Measurements from ENCODE around the gene EHD2. TPM values are rescaled to one million over a fixed set of nuclear protein-coding genes. Genes with fewer than 3 reads are reported as not detected.
"Not testable (repeated sequence)": the region's sequence is repeated elsewhere in the genome, so short reads cannot be mapped to it uniquely, and the experiment has no call there.

The EHD2 gene
- polyA plus RNA-seq (ENCODE audit: insufficient read length in 4 of 4): 10 to 100 TPM; 28.4 to 44.3 (median 35.6) TPM

- no peak for DNase-seq (ENCODE audit: low read depth in 4 of 4, low spot score in 2 of 4)
Measured at GRCh38 chr19:47713046-47714021, at the start of gene EHD2. EHD2 (plus strand) TSS chr19:47713422; CDS start chr19:47716613, 3,191 bp downstream.

DNA sequence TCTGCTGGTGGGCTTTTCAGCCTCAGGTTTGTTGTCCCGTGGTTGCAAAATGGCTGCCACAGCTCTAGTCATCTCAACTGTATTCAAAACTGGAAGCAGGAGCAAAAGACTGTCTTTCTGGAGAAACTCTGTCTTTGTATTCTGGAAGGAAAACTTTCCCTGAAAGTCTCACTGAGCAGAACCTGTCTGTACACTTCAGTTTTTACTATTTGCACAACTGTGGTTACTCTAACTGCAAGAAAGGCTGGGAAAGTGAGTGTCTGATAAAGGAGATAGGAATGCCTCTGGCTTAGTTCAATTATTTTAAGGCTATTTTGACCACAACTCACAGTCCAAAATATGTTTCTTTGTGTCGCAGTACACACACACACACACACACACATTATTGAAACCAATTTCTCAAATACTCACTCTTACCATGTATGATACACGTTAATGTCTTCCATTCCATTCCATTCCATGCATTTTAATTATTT is 49.7 kb upstream of the EHD2 start:
- DNase-seq (ENCODE audit: low read depth in 4 of 4, low spot score in 2 of 4): no peak

DNA sequence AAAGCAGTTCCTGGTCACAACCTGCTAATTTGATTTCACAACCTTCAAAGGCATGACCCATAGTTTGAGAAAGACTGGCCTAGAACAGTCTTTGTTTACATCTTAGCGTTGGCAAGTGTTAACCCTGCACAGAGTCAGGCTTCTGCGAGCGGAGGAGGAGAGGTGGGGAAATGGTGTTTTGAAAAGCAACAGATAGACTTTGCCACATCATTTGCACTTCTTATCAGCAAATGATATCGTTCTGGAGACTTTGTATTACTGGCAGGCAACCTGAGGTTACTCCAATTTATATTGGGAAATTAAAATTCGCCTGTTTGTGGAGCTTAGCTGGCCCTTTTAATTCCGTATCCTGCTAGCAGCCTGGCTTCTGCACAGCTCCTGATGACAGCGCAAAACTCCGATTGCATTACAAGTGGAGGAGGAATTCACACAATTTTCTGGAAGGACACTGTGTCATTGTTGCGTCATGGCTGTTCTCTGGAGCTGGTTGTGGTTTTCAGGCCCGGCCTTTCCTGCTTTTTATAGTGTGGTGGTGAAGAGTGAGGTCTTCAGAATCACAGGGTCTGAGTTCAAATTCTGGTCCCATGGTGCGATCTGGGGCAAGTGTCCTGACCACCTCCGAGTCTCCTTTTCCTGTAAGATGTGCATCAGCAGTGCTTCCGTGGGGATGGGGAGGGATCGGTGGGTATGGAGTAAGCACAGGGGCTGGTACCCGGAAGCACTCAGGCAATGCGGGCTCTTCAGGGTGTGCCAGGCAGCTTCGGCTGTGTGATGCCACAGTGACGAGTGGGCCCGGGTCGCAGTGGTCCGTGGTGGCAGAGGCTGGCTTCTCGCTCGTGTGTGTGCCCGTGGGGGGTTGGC is 49.1 kb upstream of the EHD2 start:
- no peak for DNase-seq (ENCODE audit: low read depth in 4 of 4, low spot score in 2 of 4)

DNA sequence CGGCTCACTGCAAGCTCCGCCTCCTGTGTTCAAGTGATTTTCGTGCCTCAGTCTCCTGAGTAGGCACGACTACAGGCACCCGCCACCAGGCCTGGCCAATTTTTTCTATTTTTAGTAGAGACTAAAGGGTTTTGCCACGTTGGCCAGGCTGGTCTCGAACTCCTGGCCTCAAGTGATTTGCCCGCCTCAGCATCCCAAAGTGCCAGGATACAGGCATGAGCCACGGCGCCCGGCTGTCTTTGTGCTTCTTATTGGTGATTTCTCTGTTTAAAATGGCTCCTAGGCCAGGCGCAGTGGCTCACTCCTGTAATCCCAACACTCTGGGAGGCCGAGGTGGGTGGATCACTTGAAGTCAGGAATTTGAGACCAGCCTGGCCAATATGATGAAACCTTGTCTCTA is 44.7 kb upstream of the EHD2 start:
- DNase-seq (ENCODE audit: low read depth in 4 of 4, low spot score in 2 of 4): not testable (repeated sequence)

DNA sequence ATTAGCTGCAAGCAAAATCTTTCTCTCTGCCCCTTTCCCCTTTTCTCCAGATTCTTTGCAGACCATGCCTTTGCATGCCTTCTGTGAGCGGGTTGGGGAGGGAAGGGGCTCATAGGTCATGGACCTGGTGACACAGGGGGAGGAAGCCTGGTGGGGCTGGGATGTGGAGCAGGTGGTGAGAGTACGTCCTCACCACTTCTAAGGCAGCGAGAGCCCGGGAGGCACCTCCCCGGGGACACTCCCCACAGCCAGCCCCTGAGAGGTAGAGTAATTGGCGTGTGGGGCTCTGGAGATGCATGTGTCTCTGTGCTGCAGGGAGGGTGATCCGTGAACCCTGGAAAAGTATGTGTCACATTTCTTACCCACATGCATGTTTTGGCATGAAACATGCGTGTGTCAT is 42.5 kb upstream of the EHD2 start:
- no peak for DNase-seq (ENCODE audit: low read depth in 4 of 4, low spot score in 2 of 4)

DNA sequence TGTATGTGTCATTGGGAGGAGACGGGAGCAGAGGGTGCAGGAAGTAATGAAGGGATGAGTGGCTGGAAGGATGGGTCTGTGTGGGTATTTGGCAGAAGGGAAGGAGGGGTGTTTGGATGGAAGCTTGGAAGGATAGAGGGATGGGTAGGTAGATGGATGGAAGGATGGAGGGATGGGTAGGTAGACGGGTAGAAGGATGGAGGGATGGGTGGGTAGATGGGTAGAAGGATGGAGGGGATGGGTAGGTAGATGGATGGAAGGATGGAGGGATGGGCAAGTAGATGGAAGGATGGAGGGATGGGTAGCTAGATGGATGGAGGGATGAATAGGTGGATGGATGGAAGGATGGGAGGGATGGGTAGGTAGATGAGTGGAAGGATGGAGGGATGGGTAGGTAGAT is 41.7 kb upstream of the EHD2 start:
- no peak for DNase-seq (ENCODE audit: low read depth in 4 of 4, low spot score in 2 of 4)

DNA sequence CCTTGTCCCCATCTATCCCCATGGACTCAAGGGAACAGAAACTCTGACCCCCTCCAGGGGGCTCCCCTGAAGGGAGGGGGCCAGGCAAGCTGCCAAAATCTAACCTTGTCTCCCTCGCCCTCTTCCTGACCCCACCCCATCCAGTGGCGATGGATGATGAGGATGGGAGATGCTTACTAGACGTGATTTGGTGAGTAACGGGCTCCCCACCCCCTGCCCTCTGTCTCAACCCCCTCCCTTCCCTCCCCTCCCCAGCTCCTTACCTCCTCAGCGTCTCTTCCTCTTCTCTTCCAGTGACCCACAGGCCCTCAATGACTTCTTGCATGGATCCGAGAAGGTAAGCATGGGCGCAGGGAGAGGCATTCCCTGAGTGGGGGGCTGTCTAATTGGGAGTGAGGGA is 39.8 kb upstream of the EHD2 start:
- no peak for DNase-seq (ENCODE audit: low read depth in 4 of 4, low spot score in 2 of 4)

- no peak for DNase-seq (ENCODE audit: low read depth in 4 of 4, low spot score in 2 of 4)
Measured at GRCh38 chr19:47674548-47674947, 38.7 kb upstream of the EHD2 start.

DNA sequence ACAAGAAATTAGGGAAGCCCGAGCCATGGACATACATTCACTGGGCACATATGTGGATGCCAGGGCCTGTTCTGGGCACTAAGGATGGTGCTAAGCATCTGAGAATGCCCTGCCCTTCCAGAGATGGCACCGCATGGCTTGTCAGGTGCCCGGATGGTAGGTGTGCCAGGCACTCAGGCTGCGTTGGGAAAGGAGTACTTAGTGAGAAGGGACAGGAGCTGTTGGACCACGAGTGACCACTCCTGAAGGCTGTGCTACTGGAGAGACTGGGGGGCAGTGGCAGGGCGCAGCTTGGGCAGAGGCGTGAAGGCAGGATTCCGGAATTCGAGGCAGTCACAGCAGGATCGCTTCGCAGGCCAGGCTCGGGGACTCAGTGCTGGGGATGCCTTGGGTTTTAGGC is 38.0 kb upstream of the EHD2 start:
- no peak for DNase-seq (ENCODE audit: low read depth in 4 of 4, low spot score in 2 of 4)

DNA sequence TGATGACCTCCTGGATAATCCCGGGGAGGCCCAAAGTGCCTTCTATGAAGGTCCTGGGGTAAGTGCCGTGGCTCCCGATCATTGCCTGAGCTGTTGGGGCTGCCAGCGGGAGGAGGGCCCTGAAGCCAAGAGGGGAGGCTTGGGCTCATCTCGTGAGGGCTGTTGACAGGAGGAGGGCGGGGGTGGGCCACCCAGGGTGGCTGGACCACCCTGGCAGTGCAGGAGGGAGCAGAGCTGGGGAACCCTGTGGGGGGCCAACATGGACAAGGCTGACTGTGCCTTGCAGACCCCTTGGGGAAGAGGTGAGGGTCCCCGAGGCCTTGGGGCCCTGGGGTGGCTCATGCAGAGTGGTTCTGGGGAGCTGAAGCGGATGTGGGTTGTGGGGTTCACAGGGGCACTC is 37.4 kb upstream of the EHD2 start:
- no peak for DNase-seq (ENCODE audit: low read depth in 4 of 4, low spot score in 2 of 4)

GRCh38 chr19:47676811-47677210 is 36.4 kb upstream of the EHD2 start:
- DNase-seq (ENCODE audit: low read depth in 4 of 4, low spot score in 2 of 4): no peak

- no peak for DNase-seq (ENCODE audit: low read depth in 4 of 4, low spot score in 2 of 4)
Measured at GRCh38 chr19:47679251-47679900, 33.8 kb upstream of the EHD2 start.

DNA sequence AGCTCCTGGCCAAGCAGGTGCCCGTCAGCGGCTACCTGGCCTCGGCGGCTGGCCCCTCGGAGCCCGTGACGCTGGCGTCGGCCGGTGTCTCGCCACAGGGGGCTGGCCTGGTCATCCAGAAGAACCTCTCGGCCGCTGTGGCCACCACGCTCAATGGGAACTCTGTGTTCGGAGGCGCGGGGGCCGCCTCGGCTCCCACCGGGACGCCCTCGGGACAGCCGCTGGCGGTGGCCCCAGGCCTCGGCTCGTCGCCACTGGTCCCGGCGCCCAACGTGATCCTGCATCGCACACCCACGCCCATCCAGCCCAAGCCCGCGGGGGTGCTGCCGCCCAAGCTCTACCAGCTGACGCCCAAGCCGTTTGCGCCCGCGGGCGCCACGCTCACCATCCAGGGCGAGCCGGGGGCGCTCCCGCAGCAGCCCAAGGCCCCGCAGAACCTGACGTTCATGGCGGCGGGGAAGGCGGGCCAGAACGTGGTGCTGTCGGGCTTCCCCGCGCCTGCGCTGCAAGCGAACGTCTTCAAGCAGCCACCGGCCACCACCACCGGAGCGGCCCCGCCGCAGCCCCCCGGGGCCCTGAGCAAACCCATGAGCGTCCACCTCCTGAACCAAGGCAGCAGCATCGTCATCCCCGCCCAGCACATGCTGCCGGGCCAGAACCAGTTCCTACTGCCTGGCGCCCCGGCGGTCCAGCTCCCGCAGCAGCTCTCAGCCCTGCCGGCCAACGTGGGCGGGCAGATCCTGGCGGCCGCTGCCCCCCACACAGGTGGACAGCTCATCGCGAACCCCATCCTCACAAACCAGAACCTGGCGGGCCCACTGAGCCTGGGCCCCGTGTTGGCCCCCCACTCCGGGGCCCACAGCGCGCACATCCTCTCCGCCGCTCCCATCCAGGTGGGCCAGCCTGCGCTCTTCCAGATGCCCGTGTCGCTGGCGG is 33.0 kb upstream of the EHD2 start:
- DNase-seq (ENCODE audit: low read depth in 4 of 4, low spot score in 2 of 4): no peak

DNA sequence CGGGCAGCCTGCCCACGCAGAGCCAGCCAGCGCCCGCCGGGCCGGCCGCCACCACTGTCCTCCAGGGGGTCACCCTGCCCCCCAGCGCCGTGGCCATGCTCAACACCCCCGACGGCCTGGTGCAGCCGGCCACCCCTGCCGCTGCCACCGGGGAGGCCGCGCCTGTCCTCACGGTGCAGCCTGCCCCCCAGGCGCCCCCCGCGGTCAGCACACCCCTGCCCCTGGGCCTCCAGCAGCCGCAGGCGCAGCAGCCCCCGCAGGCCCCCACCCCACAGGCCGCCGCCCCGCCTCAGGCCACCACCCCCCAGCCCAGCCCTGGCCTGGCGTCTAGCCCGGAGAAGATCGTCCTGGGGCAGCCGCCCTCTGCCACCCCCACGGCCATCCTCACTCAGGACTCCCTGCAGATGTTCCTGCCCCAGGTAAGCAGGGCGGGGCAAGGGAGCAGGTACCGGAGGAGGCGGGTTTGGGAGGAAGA is 32.3 kb upstream of the EHD2 start:
- no peak for DNase-seq (ENCODE audit: low read depth in 4 of 4, low spot score in 2 of 4)

- DNase-seq (ENCODE audit: low read depth in 4 of 4, low spot score in 2 of 4): no peak
Measured at GRCh38 chr19:47681388-47681787, 31.8 kb upstream of the EHD2 start.

GRCh38 chr19:47681936-47682335 is 31.3 kb upstream of the EHD2 start:
- DNase-seq (ENCODE audit: low read depth in 4 of 4, low spot score in 2 of 4): no peak

GRCh38 chr19:47682939-47683338 is 30.3 kb upstream of the EHD2 start:
- no peak for DNase-seq (ENCODE audit: low read depth in 4 of 4, low spot score in 2 of 4)

- DNase-seq (ENCODE audit: low read depth in 4 of 4, low spot score in 2 of 4): no peak
Measured at GRCh38 chr19:47686679-47687450, 26.4 kb upstream of the EHD2 start.

- no peak for DNase-seq (ENCODE audit: low read depth in 4 of 4, low spot score in 2 of 4)
Measured at GRCh38 chr19:47687906-47688305, 25.3 kb upstream of the EHD2 start.
